Ovary (tissue), 9 donors: Measurements from ENCODE around the gene MYRIP. TPM values are rescaled to one million over a fixed set of nuclear protein-coding genes. Genes with fewer than 3 reads are reported as not detected.
"Not testable (repeated sequence)": the region's sequence is repeated elsewhere in the genome, so short reads cannot be mapped to it uniquely, and the experiment has no call there.

Experiments
- DNase-seq, 5 donors: peaks; one replicate each; pipeline ENCODE4 v3.0.0-alpha.2; 2019 to 2020
- H3K27ac ChIP-seq, 2 donors: fragments of 200-600 bp; one replicate each; pipeline versions ENCODE4 v1.5.1 to v1.8.0; 2019 to 2022
- H3K27me3 ChIP-seq: fragments of 200-600 bp; one replicate; pipeline ENCODE4 v1.8.0; 2022
- H3K36me3 ChIP-seq: fragments of 200-600 bp; sonication (generic); one replicate; pipeline ENCODE4 v1.5.1; 2019
- H3K4me1 ChIP-seq: one replicate; pipeline ENCODE4 v1.8.1; 2013; ENCODE audit warnings: mild to moderate bottlenecking, moderate library complexity; ENCODE audit not compliant: insufficient read depth
- H3K4me3 ChIP-seq: fragments of 200-600 bp; sonication (generic); one replicate; pipeline ENCODE4 v1.5.1; 2017
- H3K9me3 ChIP-seq, 2 donors: fragments of 200-600 bp in 1 of 2; sonication (generic) in 1 of 2; one replicate each; pipeline versions ENCODE4 v1.5.1 to v1.8.1; 2013 to 2019; ENCODE audit warnings: mild to moderate bottlenecking in 1 of 2, moderate library complexity in 1 of 2
- CTCF ChIP-seq, 3 donors: fragments of 450-650 bp in 2 of 3; fragments of 200-600 bp in 1 of 3; IDR thresholded peaks; one replicate each; pipeline versions ENCODE4 v1.5.1 to v1.8.0; 2016 to 2022; ENCODE audit warnings: antibody characterized with exemption in 3 of 3, mild to moderate bottlenecking in 1 of 3
- EP300 ChIP-seq: sonication (generic); formaldehyde crosslinking; IDR thresholded peaks from one replicate; pipeline ENCODE4 v1.6.1; 2017; ENCODE audit warnings: antibody characterized with exemption
- POLR2A ChIP-seq: fragments of 450-650 bp; IDR thresholded peaks from one replicate; pipeline ENCODE4 v1.6.1; 2017; ENCODE audit warnings: antibody characterized with exemption, mild to moderate bottlenecking, moderate library complexity
- WGBS, 3 donors: extraction: QIAGEN DNeasy Blood & Tissue Kit in 1 of 3; methylation state at CpG; one replicate each; pipeline versions ENCODE4 v1.1.5 to v1.1.7; 2013 to 2017; 5-methylcytosine and 5-hydroxymethylcytosine counted together
- intact Hi-C, 4 donors: fragments of 100-400 bp; cut with DNase I; formaldehyde crosslinking; loops; one replicate each; pipeline versions ENCODE4 v1.11.0 to v1.15.1; 2022 to 2023
- polyA plus RNA-seq, 2 donors: library from polyadenylated mRNA; stranded (reverse); fragments of 200-250 nt in 1 of 2; fragments of 350-450 nt in 1 of 2; fragmentation: Illumina TruSeq in 1 of 2; extraction: RNeasy Lipid Tissue Mini Kit (QIAGEN cat#74804) in 1 of 2; gene quantifications; one replicate each; pipeline ENCODE4 v1.2.3, GENCODE V29; 2013 to 2014
- total RNA-seq, 7 donors: library from RNA; depleted of rRNA in 2 of 7; stranded (reverse); fragments of >200 nt in 2 of 7; fragmentation: NEBNext Ultra II Directional in 3 of 7; extraction: Animal tissue kit (Norgen Biotek cat#: 25700) in 3 of 7; gene quantifications; one replicate each; pipeline versions ENCODE4 v1.1.0 to v1.2.4, GENCODE V29; 2016 to 2023
- donor health status: DM: no; HTN: no; CAD: no; lungs with moderate emphysema.
- donor health status: DM: no; HTN: no; CAD: no.
- donor health status: Bipolar disorder and iron deficiency.
- donor health status: DM: yes; HTN: yes; CAD: no.
- donor health status: DM: no; HTN: no; CAD: no.
- donor health status: DM: yes; HTN: yes; CAD: no.

MYRIP gene
- total and polyA plus RNA-seq, 9 donors = 2.8 to 8.4 (median 4.5) TPM

- Histone ChIP-seq H3K27me3 (no peaks in the 10 kb centered on the region), H3K4me1 (no peaks in the 10 kb centered on the region), H3K9me3 (no peaks in the 10 kb centered on the region), H3K36me3 (no peaks in the 10 kb centered on the region), H3K4me3 (no peak overlapping the region), H3K27ac (no peak overlapping the region)
- WGBS, 3 donors = 95 to 100% (median 95%) methylated on average over 1 of the region's 1 CpG
- intact Hi-C loops = no loop called here
- no peak for DNase-seq
- no peak for TF ChIP-seq POLR2A
- TF ChIP-seq CTCF (IDR thresholded peaks at IDR 0.05) = no peak
- no peak for TF ChIP-seq EP300
Measured at GRCh38 chr3:40070816-40071215, 261.4 kb downstream of the MYRIP start.

- intact Hi-C loops = no loop called here
- H3K4me1 ChIP-seq = no peaks in the 10 kb centered on the region
- H3K27me3 ChIP-seq = no peaks in the 10 kb centered on the region
- 90 to 97% (median 95%) methylated on average over 3 of the region's 3 CpGs for WGBS, 3 donors
- no peak overlapping the region for H3K4me3 ChIP-seq
- H3K9me3 ChIP-seq = no peaks in the 10 kb centered on the region
- no peaks in the 10 kb centered on the region for H3K36me3 ChIP-seq
- no peak for DNase-seq
- no peak overlapping the region for H3K27ac ChIP-seq
- TF ChIP-seq POLR2A (no peak), EP300 (no peak), CTCF (IDR thresholded peaks at IDR 0.05) (no peak)
Measured at GRCh38 chr3:40071683-40072238, 262.4 kb downstream of the MYRIP start.

GRCh38 chr3:40073310-40074007 lies 264.1 kb downstream of the MYRIP start:
- no peak for TF ChIP-seq CTCF (IDR thresholded peaks at IDR 0.05)
- no peak for TF ChIP-seq POLR2A
- TF ChIP-seq EP300 = no peak
- Histone ChIP-seq H3K9me3 (no peaks in the 10 kb centered on the region), H3K4me1 (no peaks in the 10 kb centered on the region), H3K36me3 (no peaks in the 10 kb centered on the region), H3K27me3 (no peaks in the 10 kb centered on the region), H3K27ac (no peak overlapping the region), H3K4me3 (no peak overlapping the region)
- 71 to 77% (median 75%) methylated on average over 11 of the region's 11 CpGs for whole genome bisulfite sequencing, 3 donors
- intact Hi-C loops = no loop called here
- DNase-seq = no peak

- H3K36me3 ChIP-seq, H3K27ac ChIP-seq, DNase-seq, H3K4me3 ChIP-seq, H3K27me3 ChIP-seq, H3K4me1 ChIP-seq, intact Hi-C loops, H3K9me3 ChIP-seq: not testable (repeated sequence)
- 84 to 90% (median 89%) methylated on average over 6 of the region's 6 CpGs for WGBS, 3 donors
Measured at GRCh38 chr3:40077139-40077538, 267.7 kb downstream of the MYRIP start.

- H3K9me3 ChIP-seq, H3K36me3 ChIP-seq, H3K4me3 ChIP-seq, intact Hi-C loops, DNase-seq, H3K27me3 ChIP-seq, H3K4me1 ChIP-seq, H3K27ac ChIP-seq: not testable (repeated sequence)
- WGBS, 3 donors = 96 to 97% (median 96%) methylated on average over 41 of the region's 41 CpGs
Measured at GRCh38 chr3:40077828-40078492, 268.6 kb downstream of the MYRIP start.
